ENCODE measurements around the gene GPC3.

GPC3 gene

DNA sequence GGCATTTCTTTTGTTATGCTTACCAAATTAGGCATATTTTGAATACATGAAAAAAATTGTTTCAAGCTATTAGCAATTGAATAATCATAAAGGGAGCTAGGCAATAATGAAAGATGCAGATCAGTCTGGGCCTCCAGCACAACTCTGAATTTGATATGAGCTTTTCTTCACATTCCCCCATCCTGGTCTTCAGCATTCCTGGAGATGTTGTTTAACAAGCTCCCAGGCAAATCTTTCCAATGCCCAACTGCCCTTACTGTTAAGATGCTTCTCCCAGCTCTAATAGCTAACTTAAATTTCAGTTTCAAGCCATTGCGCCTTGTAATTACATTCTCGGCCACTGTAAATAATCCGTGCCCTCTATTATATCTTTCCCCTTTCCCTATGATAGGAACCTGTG lies 19.2 kb downstream of the GPC3 start:
- DNase-seq, result no peak

DNA sequence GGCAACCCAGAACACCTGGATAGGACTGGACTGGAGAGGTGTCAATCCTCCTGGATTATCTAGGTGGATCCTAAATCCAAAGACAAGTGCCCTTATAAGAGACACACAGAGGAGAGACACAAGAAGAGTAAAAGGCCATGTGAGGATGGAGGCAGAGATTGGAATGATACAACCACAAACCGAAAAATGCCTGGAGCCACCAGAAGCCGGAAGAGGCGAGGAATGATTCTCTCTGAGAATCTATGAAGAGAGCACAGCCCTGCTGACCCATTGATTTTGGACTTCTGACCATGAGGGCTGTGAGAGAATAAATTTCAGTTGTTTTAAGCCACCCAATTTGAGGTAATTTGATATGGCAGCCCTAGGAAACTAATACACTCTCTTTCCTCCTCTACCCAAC lies 20.1 kb downstream of the GPC3 start:
- no peak for DNase-seq

DNA sequence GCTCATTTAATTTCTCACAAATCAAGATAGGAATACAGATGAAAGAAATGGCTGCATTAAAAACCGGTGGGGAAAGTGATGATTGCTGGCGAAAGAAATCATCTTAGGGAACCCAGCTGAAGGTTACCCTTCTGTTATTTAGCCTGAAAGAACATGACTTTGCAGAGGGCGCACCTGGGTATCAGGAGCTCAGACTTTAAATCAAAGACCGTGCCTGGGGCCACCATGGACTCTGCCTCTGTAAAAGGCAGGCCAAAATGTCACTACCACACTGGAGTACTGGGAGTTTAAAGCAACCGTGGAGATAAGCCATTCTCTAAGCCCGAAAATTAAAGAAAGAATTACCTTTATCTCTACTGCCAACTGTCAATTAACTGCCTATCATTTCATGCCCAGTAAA lies 24.3 kb downstream of the GPC3 start:
- DNase-seq, result no peak

DNA sequence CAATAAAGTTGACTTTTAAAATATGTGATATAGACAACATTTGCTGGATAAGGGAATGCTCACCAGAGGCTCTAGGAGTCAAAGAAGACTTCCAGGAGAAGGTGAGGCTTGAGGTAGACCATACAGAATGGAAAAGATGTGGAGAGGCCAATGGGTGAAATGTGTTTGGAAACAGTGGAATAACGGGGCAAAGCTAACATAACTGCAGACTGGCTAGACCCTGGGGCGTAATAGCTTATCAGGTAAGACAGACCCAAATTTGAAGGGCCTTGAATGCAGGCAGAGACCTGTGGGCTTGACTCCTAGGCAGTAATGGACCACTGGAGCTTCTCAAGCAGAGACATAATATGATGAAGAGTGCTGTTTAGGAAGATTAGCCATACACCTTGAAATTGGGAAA lies 25.4 kb downstream of the GPC3 start:
- no peak for DNase-seq

DNA sequence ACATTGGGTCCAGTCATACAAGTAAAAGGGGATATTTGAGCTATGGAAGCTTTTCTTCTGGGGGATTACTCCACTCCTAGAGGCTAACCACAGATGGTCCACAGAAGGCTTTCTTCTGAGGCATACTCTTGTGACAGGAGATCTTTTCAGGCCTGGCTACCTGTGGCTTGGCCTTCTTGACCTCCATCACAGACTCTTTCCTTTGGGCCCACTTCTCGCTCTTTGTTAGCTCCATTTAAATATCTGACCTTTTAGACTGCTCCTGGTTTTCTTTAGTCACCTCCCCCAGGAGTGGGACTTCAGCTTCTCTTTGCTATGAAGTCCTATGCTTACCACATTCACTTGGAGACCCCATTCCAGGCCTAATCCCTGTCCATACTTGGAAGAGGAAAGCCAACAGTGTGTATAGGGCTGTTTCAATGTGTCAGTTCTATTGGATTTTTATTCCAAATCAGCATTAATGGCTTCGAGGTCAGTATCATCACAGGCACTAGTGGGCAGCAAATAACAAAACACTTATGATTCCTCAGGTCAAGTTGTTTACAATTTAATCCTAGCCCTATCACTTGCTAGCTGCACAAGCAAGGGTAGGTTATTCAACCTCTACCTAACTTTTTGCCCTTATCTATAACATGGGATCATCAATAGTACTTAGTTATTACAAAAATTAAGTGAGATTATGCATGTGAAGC lies 26.3 kb downstream of the GPC3 start:
- no peak for DNase-seq

DNA sequence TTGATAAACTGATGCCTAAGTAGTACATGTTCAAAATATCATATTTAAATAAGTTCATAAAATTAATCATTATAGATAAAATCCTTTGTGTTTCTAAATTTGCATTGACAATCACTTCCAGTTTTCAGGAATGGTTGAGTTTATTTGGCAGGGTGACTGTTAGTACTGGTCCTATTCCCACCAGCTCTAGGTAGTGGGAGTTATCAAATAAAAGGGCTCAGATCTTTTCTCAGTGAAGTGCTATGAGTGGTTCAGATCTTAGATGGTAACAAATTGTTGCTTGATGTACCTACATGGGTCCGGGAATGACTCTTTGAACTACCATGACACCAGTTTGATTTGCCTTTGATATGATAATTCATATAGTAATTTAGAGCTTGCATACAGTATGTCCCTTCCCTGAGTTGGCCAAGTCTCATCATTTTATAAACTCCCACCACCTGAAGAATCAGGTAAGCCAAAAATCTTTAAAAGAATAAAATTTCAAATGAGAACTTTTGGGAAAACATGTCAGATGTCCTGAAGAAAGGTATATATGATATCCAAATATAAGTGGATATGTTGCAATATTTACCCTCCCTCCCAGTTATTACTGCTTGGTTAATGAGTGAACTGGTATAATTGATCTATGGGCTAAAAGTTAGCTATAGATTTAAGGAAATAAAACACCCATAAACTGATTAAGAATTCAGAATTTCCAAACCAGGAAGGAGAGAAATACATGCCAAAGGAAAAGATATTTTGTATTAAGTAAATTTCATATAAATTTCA lies 28.6 kb downstream of the GPC3 start:
- DNase-seq, result no peak

DNA sequence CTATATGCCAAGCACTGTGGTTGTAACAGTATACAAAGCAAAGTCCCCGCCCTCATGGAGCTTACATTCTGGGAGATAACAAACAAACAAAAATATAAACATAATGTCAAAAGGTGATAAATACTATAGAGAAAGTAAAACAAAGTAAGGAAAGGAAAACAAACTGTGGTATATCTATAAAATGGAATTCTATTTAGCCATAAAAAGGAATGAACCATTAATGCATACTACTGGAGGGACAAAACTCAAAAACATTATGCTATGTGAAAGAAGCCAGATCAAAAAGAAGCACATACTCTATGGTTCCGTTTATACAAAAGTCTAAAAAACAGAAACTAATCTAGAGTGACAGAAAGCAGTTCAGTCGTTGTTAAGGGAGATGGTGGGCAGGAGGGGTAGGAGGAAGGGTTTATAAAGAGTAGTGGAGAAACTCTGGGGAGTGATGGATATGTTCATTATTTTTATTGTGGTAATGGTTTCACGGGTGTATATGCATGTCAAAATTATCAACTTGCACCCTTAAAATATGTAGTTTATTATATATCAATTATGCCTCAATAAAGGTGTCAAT lies 31.5 kb downstream of the GPC3 start:
- DNase-seq, result no peak

DNA sequence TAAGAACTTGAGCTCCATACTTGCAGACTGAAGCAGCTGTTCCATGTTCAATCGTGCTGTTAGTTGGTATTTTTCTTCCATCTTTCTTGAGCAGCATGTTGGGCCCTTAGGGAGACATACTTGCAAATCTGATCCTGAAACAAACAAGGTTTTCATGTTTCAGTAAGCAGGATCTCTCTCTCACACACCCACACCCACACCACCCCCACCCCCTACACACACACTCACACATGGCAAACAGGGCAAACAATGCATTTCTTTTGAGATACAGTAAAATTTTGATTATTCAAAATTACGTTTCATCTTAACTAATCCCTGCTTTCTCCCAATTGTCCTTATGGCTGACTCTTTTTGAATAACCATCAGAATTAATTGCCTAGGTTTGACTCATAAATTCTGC lies 32.3 kb downstream of the GPC3 start:
- no peak for DNase-seq

DNA sequence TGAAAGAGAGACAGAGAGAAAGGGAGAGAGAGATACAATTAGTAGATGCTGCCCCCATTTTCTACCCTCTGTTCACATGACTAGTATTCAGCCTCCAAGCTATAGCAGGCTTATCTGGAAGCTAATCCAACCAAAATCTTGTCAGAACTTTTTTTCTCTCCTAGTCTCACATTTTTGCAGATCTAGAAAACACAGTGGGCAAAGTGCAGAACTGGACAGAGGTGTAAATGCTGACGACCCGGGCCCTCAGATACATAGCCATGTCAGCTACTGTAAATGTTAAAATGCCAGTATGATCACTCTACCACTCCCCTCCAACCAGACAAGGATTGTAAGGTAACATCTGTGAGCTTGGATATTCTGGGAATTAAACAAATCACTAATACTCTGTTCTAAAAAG lies 34.3 kb downstream of the GPC3 start:
- no peak for DNase-seq

DNA sequence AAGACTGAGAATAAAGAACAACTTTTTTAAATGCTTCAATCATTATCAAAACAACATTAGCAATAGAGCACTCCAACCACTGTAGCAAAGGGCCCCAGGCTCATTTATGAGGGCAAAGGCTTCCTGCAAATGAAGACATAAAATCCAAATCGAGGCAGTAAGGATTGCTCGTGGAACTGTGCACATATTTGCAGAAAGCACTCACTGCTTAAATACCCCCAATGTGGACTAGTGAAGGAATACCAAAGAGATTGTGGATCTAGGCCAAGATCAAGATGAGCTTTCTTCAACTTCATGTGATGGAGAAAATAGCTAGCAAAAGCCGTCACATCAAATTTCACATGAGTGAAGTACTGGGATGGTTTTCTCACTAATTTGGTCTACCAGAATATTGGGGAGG lies 35.2 kb downstream of the GPC3 start:
- no peak for DNase-seq

DNA sequence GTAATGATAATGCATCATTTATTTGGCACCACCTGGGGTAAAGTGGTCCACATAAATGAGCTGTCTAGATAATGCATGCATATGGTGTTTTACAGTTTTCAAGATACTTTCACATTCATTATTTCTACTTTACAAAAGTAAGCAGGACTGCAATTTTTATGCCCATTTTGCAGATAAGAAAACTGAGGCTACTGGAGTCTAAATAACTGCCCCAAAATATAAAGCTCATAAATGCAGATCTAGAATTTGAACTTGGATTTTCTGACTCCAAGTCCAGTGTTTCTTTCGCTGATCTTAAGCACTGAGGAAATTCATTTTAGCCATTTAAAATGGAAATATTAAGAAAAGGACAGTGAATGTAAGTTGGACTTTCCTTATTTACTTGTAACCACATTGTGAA lies 36.5 kb downstream of the GPC3 start:
- no peak for DNase-seq

DNA sequence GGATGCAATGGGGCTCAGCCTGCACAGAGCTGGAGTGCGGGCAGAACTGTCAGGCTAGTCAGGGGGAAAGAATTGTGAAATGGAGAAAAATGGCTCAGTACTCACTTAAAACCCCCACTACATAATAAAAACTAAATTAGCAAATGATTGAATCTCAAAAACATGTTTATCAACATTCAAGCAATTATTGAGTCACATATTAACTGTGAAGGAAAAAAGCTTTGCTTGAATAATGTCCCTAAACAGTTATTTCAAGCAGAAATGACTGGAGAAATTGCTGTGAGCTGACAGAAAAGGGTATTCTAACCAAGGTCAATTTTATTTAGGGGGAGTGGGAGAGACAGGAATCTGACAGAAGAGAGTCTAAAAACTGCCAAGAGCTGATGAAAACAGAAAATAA lies 37.4 kb downstream of the GPC3 start:
- DNase-seq, result no peak

DNA sequence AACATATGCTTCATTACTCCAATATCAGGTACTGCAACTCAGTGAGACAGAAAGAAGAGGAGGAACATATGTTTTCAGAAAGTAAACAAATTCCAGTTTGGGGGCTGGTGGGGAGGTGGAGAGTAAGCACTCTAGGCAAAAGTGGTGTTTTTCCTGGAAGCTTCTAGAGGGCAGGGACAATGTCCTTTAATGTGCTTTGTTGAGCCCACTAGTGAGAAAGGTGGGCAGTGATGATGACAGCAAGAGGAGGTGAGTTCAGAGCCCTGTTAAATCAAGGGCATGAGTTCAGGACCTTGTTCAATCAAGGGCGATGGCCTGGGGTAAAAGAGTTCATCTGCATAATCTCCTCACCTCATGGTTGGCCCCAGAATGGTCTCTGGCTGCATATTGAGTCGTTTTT lies 38.4 kb downstream of the GPC3 start:
- no peak for DNase-seq

DNA sequence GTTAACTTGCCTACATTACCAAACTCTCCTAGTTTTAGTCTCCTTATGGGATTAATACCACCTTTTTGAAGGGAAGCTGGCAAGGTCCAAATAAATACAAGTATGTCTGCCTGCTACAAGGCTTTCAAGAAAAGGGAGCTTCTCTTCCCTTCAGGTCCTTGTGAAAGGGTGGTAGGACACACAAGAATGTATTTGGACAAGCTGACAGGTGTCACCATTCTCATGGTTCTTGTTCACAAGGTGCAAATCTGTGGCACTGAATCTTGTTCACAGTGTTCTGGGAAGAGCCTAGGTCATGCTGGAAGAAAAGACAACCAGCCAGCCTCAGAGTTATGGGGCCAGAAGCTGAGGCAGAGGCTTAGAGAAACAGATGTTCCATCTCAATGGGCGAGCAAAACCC lies 41.9 kb downstream of the GPC3 start:
- no peak for DNase-seq

DNA sequence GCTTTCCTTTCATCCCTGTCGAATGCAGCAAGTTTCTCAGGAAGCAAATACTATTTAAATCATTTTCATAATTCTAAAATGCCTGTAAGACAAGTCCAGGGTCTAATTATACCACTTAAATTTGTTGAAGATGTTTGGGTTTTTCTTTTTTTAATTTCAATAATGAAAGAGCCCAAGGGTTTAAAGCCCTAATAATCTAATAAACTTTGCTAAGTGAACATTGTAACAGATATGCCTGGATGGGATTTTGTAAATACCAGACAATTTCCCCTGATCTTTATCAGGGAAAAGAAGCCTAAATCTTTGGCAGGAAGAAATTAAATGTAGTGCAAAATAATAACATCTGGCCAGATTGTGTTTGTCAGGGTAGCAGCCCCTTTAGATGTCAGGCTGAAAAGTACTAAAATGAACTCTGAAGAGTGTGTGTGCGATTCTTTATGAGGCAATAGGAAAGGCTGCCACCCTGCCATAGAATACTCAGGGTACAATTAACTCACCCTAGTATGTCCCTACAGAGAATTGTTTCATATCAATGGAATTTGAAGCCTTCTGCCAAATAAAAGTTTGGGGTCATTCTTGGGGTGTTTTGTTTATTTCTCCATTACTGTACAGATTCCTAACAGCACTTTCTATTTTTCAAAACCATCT lies 45.6 kb downstream of the GPC3 start:
- no peak for DNase-seq

DNA sequence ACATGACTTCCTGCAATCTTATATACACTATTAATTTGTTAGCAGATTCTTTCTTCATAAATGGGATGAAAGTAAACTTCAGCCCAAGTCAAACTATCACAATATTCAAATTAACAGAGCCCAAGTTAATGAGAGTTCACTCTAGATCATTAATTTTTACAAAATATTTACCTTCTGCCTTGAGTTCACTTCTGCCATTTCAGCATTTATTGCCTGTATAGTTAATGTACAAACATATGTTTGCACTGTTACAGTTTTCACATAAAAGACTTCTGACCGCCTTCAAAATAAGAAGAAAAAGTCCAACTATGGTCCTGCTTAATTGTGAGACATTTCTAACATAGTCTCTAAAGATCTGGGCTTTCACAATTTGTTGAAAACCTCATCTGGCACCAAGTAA lies 46.9 kb downstream of the GPC3 start:
- DNase-seq, result no peak

DNA sequence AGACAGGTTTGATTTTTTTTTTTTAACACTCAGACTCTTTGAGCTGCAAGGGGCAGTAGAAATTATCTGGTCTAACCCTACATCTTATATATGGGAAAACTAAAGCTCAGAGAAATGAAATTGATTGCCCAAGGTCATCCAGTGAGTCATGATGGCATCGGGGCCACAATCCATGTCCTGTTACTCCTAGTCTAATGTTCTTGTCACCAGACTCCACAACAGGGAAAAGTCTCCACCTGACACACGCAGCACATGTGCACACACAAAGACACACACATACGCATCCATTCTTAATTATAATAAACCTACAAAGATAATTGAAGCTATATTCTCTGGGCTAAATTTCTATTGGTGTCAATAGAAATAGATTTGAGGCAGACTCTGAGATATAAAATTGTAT lies 48.4 kb downstream of the GPC3 start:
- no peak for DNase-seq

DNA sequence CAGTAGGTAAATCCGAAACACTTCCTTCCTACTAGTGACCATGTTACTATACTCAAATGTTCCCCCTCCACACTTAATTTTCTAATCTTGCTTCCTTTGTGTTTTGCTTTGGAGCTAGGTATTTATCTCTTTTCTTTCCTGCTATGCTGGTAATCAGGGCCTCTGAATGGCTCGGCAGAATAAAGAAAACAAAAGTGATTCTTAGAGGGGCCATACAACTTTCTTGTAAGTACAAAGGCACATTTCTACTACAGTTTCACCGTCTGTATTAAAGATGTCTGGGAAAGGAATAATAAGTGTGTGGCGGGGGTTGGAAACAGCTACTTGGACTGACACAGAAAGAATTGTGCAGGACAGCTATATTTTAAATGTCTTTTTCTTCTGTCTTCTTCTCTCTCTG lies 50.3 kb downstream of the GPC3 start:
- no peak for DNase-seq

DNA sequence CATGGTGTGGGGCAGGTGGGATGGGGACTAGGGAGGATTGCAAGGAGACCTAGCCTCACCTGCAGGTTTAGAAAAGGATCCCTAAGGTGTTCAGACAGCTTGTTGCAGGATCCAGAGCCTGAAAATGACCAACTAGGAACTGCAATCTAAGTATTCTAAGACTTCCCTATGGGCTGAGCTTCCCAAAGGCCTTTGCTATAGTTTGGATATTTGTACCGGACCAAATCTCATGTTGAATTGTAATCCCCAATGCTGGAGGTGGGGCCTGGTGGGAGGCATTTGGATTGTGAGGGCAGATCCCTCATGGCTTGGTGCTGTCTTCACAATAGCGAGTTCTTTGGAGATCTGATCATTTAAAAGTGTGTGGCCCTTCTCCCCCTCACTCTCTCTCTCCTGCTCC lies 52.1 kb downstream of the GPC3 start:
- no peak for DNase-seq

DNA sequence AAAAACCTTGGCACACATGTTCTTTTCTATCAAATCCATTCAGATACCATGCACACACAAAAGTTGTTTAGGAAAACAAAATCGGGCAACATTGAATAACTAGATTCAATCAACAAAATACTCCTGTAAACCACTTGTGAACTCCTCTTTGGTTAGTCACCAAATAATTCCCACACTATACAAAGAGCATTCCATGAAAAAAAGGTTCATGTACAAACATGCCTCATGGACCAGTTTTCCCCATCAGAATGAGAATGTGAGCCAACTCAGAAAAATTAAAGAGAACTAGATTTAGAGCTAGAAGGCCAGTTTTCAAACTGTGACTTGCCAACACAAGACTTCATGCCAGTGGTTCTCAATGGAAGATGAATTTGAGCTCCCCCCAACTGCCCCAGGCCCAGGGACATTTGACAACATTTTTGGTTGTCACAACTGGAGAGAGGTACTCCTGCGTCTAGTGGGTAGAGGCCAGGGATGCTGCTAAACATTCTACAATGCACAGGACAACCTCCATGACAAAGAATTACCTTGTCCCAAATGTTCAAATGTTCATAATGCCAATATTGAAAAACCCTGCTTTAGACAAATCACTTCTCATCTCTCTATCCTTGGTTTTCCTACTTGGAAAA lies 55.4 kb downstream of the GPC3 start:
- DNase-seq, result no peak

DNA sequence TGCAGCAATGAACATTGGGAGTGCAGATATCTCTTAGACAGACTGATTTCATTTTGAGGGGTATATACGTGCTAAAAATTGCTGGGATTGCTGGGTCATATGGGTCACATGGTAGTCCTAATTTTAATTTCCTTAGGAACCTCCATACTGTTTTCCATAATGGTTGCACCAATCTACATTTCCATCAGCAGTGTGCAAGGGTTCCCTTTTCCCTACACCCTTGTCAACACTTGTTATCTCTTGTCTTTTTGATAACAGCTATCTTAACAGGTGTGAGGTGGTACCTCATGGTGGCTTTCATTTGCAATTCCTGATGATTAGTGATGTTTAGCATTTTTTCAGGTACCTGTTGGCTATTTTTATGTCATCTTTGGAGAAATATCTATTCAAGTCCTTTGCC lies 57.0 kb downstream of the GPC3 start:
- DNase-seq, result no peak

DNA sequence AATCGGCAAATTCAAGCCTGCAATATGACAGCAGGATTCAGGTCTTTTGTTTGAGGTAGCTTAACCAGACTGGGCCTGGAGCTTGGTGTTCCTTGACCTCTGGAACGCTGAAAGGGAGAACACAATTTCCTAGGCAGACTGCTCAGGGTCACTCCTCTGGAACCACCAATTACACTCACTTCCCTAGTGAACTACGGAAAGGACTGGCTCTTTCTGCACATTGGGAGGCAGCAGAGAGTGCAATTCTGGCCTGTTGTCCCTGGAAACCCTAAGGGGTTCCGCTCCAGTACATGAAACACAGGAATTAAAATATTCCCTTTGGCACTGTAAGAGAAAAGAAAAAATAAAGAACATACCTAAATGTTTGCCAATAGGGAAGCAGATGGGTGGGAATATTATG lies 58.6 kb downstream of the GPC3 start:
- no peak for DNase-seq

DNA sequence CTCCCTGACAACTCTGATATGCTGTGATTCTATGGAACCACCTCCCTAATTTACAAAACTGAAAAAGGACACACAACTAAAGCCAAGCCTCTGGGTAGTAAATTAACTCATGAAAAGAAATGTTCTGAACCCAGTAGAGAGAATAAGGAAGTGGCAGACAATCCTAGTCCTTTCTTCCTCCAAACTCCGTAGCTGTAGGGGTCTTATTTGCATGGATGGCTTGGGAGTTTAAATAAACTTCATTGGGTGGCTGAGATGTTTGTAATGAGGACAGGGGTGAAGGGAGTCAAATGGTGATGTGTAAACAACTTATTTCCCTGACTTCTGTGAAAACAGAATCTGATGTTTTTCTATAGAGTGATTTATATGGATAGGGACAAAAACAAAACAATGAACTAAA lies 59.3 kb downstream of the GPC3 start:
- DNase-seq, result no peak

DNA sequence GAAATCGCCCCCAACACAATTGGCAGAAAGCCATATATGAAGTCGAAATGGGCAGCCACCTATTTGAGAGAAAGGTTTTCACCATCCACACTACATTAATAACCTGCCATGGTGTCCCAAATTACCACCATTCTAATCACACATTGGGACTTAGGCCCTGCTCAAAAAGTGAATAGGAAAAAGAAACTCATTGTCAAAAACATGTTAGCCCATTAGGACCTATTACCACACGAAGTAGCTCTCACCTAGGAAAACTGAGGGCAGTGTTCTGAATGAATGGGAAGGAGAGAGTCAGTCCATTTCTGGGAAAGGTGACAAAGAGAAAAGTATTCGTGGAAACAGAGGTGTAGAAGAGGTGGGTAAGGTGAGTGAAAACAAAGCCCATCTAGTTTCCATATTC lies 60.8 kb downstream of the GPC3 start:
- DNase-seq, result no peak
